ENCODE data around the gene GABRG3. TPM values are rescaled to one million over a fixed set of nuclear protein-coding genes. Genes with fewer than 3 reads are reported as not detected.

GABRG3 gene
- not detected for total RNA-seq
- polyA plus RNA-seq (ENCODE audit: insufficient read depth, low read depth, low replicate concordance): not detected
- long read RNA-seq, donor 1: 0 reads
- long read RNA-seq, donor 2, partial matches to known transcripts: 0 of 2 reads
- long read RNA-seq, donor 2, other reads (novel, unspliced or antisense): 0 of 2 reads
- long read RNA-seq, donor 3, partial matches to known transcripts: 0 of 1 reads
- long read RNA-seq, donor 3, other reads (novel, unspliced or antisense): 0 of 1 reads
- long read RNA-seq, donor 4: 0 reads
- long read RNA-seq, donor 5: 0 reads
- long read RNA-seq, donor 6: 0 reads
- long read RNA-seq, donor 7: 0 reads
- long read RNA-seq, donor 8: 0 reads
- long read RNA-seq, donor 9, partial matches to known transcripts: 0 of 1 reads
- long read RNA-seq, donor 9, other reads (novel, unspliced or antisense): 0 of 1 reads
- long read RNA-seq, donor 10, partial matches to known transcripts: 0 of 1 reads
- long read RNA-seq, donor 10, other reads (novel, unspliced or antisense): 0 of 1 reads

- Histone ChIP-seq H3K27me3 (ENCODE audit: control insufficient read depth, insufficient read depth, low read length) (peaks cover 3% of the 10 kb centered on the region), H3K4me3 (ENCODE audit: low read length in 3 of 3) (peak within 1 kb of the TSS in 1 of 3 donors; percentile 12), H3K27ac (ENCODE audit: low read depth in 2 of 2, low read length in 2 of 2) (no peak within 1 kb of the TSS), H3K9me3 (ENCODE audit: control insufficient read depth in 2 of 3, insufficient read depth in 1 of 3, low read length in 3 of 3) (no peaks in the 10 kb centered on the region), H3K36me3 (ENCODE audit: control insufficient read depth in 2 of 3, insufficient read depth in 3 of 3, low read length in 3 of 3) (no peaks in the 10 kb centered on the region), H3K4me1 (ENCODE audit: control insufficient read depth in 2 of 3, insufficient read depth in 2 of 3, low read depth in 1 of 3, low read length in 3 of 3) (no peaks in the 10 kb centered on the region), H3K9ac (ENCODE audit: low read length in 3 of 3) (no peak within 1 kb of the TSS)
- no peak for FAIRE-seq
- intact Hi-C loops (cut with DNase I): no loop called here
- TF ChIP-seq CTCF (IDR thresholded peaks at IDR 0.05; ENCODE audit: borderline replicate concordance, extremely low read depth, insufficient read depth): no peak
- peak in 4 of 5 donors; percentile 68 to 80 (median 74) for DNase-seq
Measured at GRCh38 chr15:26970712-26971210, at the start of gene GABRG3. GABRG3 (plus strand) TSS chr15:26971181.

- H3K9me3 ChIP-seq (ENCODE audit: control insufficient read depth in 2 of 3, insufficient read depth in 1 of 3, low read length in 3 of 3): peaks cover 0 to 2% (median under 1%) of the 10 kb centered on the region in 3 donors
- no peak for TF ChIP-seq CTCF (IDR thresholded peaks at IDR 0.05; ENCODE audit: borderline replicate concordance, extremely low read depth, insufficient read depth)
- H3K36me3 ChIP-seq (ENCODE audit: control insufficient read depth in 2 of 3, insufficient read depth in 3 of 3, low read length in 3 of 3): no peaks in the 10 kb centered on the region
- no peaks in the 10 kb centered on the region for H3K27me3 ChIP-seq (ENCODE audit: control insufficient read depth, insufficient read depth, low read length)
- no peak overlapping the region for H3K9ac ChIP-seq (ENCODE audit: low read length in 3 of 3)
- intact Hi-C loops (cut with DNase I): no loop called here
- FAIRE-seq (no peak), DNase-seq (no peak)
- no peak overlapping the region for H3K27ac ChIP-seq (ENCODE audit: low read depth in 2 of 2, low read length in 2 of 2)
- no peaks in the 10 kb centered on the region for H3K4me1 ChIP-seq (ENCODE audit: control insufficient read depth in 2 of 3, insufficient read depth in 2 of 3, low read depth in 1 of 3, low read length in 3 of 3)
- no peak overlapping the region for H3K4me3 ChIP-seq (ENCODE audit: low read length in 3 of 3)
Measured at GRCh38 chr15:26921433-26921832, 49.5 kb upstream of the GABRG3 start.

GRCh38 chr15:26926081-26926480 is 44.9 kb upstream of the GABRG3 start:
- no peak for DNase-seq
- H3K4me1 ChIP-seq (ENCODE audit: control insufficient read depth in 2 of 3, insufficient read depth in 2 of 3, low read depth in 1 of 3, low read length in 3 of 3): no peaks in the 10 kb centered on the region
- H3K36me3 ChIP-seq (ENCODE audit: control insufficient read depth in 2 of 3, insufficient read depth in 3 of 3, low read length in 3 of 3): no peaks in the 10 kb centered on the region
- peaks cover 0 to 2% (median 0%) of the 10 kb centered on the region in 3 donors for H3K9me3 ChIP-seq (ENCODE audit: control insufficient read depth in 2 of 3, insufficient read depth in 1 of 3, low read length in 3 of 3)
- H3K9ac ChIP-seq (ENCODE audit: low read length in 3 of 3): no peak overlapping the region
- no peak overlapping the region for H3K27ac ChIP-seq (ENCODE audit: low read depth in 2 of 2, low read length in 2 of 2)
- no peaks in the 10 kb centered on the region for H3K27me3 ChIP-seq (ENCODE audit: control insufficient read depth, insufficient read depth, low read length)
- FAIRE-seq: no peak
- no peak overlapping the region for H3K4me3 ChIP-seq (ENCODE audit: low read length in 3 of 3)
- TF ChIP-seq CTCF (IDR thresholded peaks at IDR 0.05; ENCODE audit: borderline replicate concordance, extremely low read depth, insufficient read depth): no peak
- intact Hi-C loops (cut with DNase I): no loop called here
